ENCODE data around the gene TEAD1. TPM values are rescaled to one million over a fixed set of nuclear protein-coding genes. Genes with fewer than 3 reads are reported as not detected.

The TEAD1 gene
- total RNA-seq, 1 donor from 2014 or later: 17.6 TPM

- Histone ChIP-seq H3K36me3 (ENCODE audit: control insufficient read depth, insufficient read depth, low read length) (peaks cover 5% of the 10 kb centered on the region), H3K27me3 (ENCODE audit: control insufficient read depth, insufficient read depth, low read length) (no peaks in the 10 kb centered on the region), H3K4me3 (ENCODE audit: low read depth, low read length) (no peak overlapping the region)
- DNase-seq (ENCODE audit: low read depth) (no peak), FAIRE-seq (no peak)
- TF ChIP-seq CTCF (IDR thresholded peaks at IDR 0.05; ENCODE audit: insufficient read depth, low read length, severe bottlenecking): no peak
These were observed 231.2 kb downstream of the TEAD1 start for GRCh38 chr11:12905435-12905834.

GRCh38 chr11:12906501-12906900 is 232.3 kb downstream of the TEAD1 start:
- Histone ChIP-seq H3K27me3 (ENCODE audit: control insufficient read depth, insufficient read depth, low read length) (no peaks in the 10 kb centered on the region), H3K4me3 (ENCODE audit: low read depth, low read length) (no peak overlapping the region), H3K36me3 (ENCODE audit: control insufficient read depth, insufficient read depth, low read length) (peaks cover 5% of the 10 kb centered on the region)
- no peak for DNase-seq (ENCODE audit: low read depth)
- FAIRE-seq: no peak
- TF ChIP-seq CTCF (IDR thresholded peaks at IDR 0.05; ENCODE audit: insufficient read depth, low read length, severe bottlenecking): no peak

- TF ChIP-seq CTCF (IDR thresholded peaks at IDR 0.05; ENCODE audit: insufficient read depth, low read length, severe bottlenecking): no peak
- Histone ChIP-seq H3K27me3 (ENCODE audit: control insufficient read depth, insufficient read depth, low read length) (no peaks in the 10 kb centered on the region), H3K36me3 (ENCODE audit: control insufficient read depth, insufficient read depth, low read length) (peaks cover 2% of the 10 kb centered on the region), H3K4me3 (ENCODE audit: low read depth, low read length) (no peak overlapping the region)
- no peak for DNase-seq (ENCODE audit: low read depth)
- no peak for FAIRE-seq
These were observed 235.7 kb downstream of the TEAD1 start for GRCh38 chr11:12909879-12910278.

- Histone ChIP-seq H3K4me3 (ENCODE audit: low read depth, low read length) (no peak overlapping the region), H3K36me3 (ENCODE audit: control insufficient read depth, insufficient read depth, low read length) (peaks cover 2% of the 10 kb centered on the region), H3K27me3 (ENCODE audit: control insufficient read depth, insufficient read depth, low read length) (no peaks in the 10 kb centered on the region)
- DNase-seq (ENCODE audit: low read depth): no peak
- peak; percentile 67 for TF ChIP-seq CTCF (IDR thresholded peaks at IDR 0.05; ENCODE audit: insufficient read depth, low read length, severe bottlenecking)
- FAIRE-seq: no peak
These were observed 240.2 kb downstream of the TEAD1 start for GRCh38 chr11:12914400-12914912.

GRCh38 chr11:12915093-12915492 is 240.9 kb downstream of the TEAD1 start:
- Histone ChIP-seq H3K4me3 (ENCODE audit: low read depth, low read length) (no peak overlapping the region), H3K36me3 (ENCODE audit: control insufficient read depth, insufficient read depth, low read length) (peaks cover 2% of the 10 kb centered on the region), H3K27me3 (ENCODE audit: control insufficient read depth, insufficient read depth, low read length) (no peaks in the 10 kb centered on the region)
- FAIRE-seq (no peak), DNase-seq (ENCODE audit: low read depth) (no peak)
- no peak for TF ChIP-seq CTCF (IDR thresholded peaks at IDR 0.05; ENCODE audit: insufficient read depth, low read length, severe bottlenecking)

GRCh38 chr11:12917822-12918221 is 243.6 kb downstream of the TEAD1 start:
- TF ChIP-seq CTCF (IDR thresholded peaks at IDR 0.05; ENCODE audit: insufficient read depth, low read length, severe bottlenecking): no peak
- FAIRE-seq: no peak
- no peak for DNase-seq (ENCODE audit: low read depth)
- Histone ChIP-seq H3K27me3 (ENCODE audit: control insufficient read depth, insufficient read depth, low read length) (no peaks in the 10 kb centered on the region), H3K36me3 (ENCODE audit: control insufficient read depth, insufficient read depth, low read length) (no peaks in the 10 kb centered on the region), H3K4me3 (ENCODE audit: low read depth, low read length) (no peak overlapping the region)

Measured in bronchial epithelial cell (primary cell).